ENCODE measurements around the gene PPRC1.

Gene PPRC1

GRCh38 chr10:102191956-102192355 lies 59.1 kb downstream of the PPRC1 start:
- DNase-seq, result no peak

- no peak for DNase-seq
These were observed 62.5 kb downstream of the PPRC1 start for GRCh38 chr10:102195296-102195870.

GRCh38 chr10:102196893-102197292 lies 64.1 kb downstream of the PPRC1 start:
- no peak for DNase-seq

GRCh38 chr10:102198027-102198426 lies 65.2 kb downstream of the PPRC1 start:
- no peak for DNase-seq

Measured in activated CD4-positive, alpha-beta T cell treated with anti-CD3 and anti-CD28 coated beads, Interleukin-2, amount 50 U/mL, for 4 hours (primary cell).